ENCODE measurements around the gene PRODH. TPM values are rescaled to one million over a fixed set of nuclear protein-coding genes. Genes with fewer than 3 reads are reported as not detected.
A peak's percentile ranks its signal among the peaks of the same experiment; 100 is the strongest.
"Not testable (repeated sequence)": the region's sequence is repeated elsewhere in the genome, so short reads cannot be mapped to it uniquely, and the experiment has no call there.

PRODH gene
- total and polyA plus RNA-seq, 4 experiments from 2014 or later: 0.15 to 0.23 (median 0.22) TPM; not detected in 1

- Histone ChIP-seq H3K27ac (ENCODE audit: low read depth, low read length) (no peak overlapping the region), H3K4me3 (ENCODE audit: low read length in 2 of 2) (no peak overlapping the region), H3K27me3 (ENCODE audit: insufficient read depth, low read length) (peaks cover 7% of the 10 kb centered on the region), H3K9me3 (ENCODE audit: control insufficient read depth in 1 of 2, low read length in 2 of 2) (no peaks in the 10 kb centered on the region), H3K36me3 (ENCODE audit: insufficient read depth, low read length) (no peaks in the 10 kb centered on the region), H3K4me1 (ENCODE audit: insufficient read depth, low read length) (peaks cover 6% of the 10 kb centered on the region)
- H3K27me3 Mint-ChIP-seq: peaks cover 9% of the 10 kb centered on the region in 2 donors
- H3K4me1 Mint-ChIP-seq: peaks cover 0 to 5% (median under 1%) of the 10 kb centered on the region in 4 donors
- no peak for DNase-seq
- CTCF ChIA-PET (ENCODE audit: partially characterized antibody): no interaction called here
- peaks cover 0 to 1% (median 0%) of the 10 kb centered on the region in 8 donors for H3K9me3 Mint-ChIP-seq
- intact Hi-C loops (cut with micrococcal nuclease): no loop called here
- POLR2A ChIA-PET (ENCODE audit: partially characterized antibody): no interaction called here
- H3K4me3 Mint-ChIP-seq: peak overlapping the region in 1 of 8 donors; percentile 35
- no peak overlapping the region for H3K27ac Mint-ChIP-seq
- no peaks in the 10 kb centered on the region for H3K36me3 Mint-ChIP-seq
These were observed 30.7 kb upstream of the PRODH start for GRCh38 chr22:18966748-18967147.

GRCh38 chr22:18965526-18966421, 29.7 kb upstream of the PRODH start:
- H3K27ac ChIP-seq (ENCODE audit: low read depth, low read length): no peak overlapping the region
- H3K4me3 ChIP-seq (ENCODE audit: low read length in 2 of 2): no peak overlapping the region
- H3K27me3 Mint-ChIP-seq: peaks cover 7 to 8% of the 10 kb centered on the region in 2 donors
- H3K4me1 Mint-ChIP-seq: peaks cover 0 to 5% (median 0%) of the 10 kb centered on the region in 4 donors
- peaks cover 1% of the 10 kb centered on the region for H3K4me1 ChIP-seq (ENCODE audit: insufficient read depth, low read length)
- CTCF ChIA-PET (ENCODE audit: partially characterized antibody): no interaction called here
- no peaks in the 10 kb centered on the region for H3K36me3 Mint-ChIP-seq
- no peak overlapping the region for H3K4me3 Mint-ChIP-seq
- no peaks in the 10 kb centered on the region for H3K9me3 Mint-ChIP-seq
- no peaks in the 10 kb centered on the region for H3K36me3 ChIP-seq (ENCODE audit: insufficient read depth, low read length)
- intact Hi-C loops (cut with micrococcal nuclease): no loop called here
- POLR2A ChIA-PET (ENCODE audit: partially characterized antibody): no interaction called here
- no peak for DNase-seq
- peaks cover 2% of the 10 kb centered on the region for H3K27me3 ChIP-seq (ENCODE audit: insufficient read depth, low read length)
- no peak overlapping the region for H3K27ac Mint-ChIP-seq
- H3K9me3 ChIP-seq (ENCODE audit: control insufficient read depth in 1 of 2, low read length in 2 of 2): no peaks in the 10 kb centered on the region

GRCh38 chr22:18964501-18965265, 28.6 kb upstream of the PRODH start:
- H3K27ac ChIP-seq (ENCODE audit: low read depth, low read length); DNase-seq; H3K27me3 Mint-ChIP-seq; H3K9me3 Mint-ChIP-seq; H3K27me3 ChIP-seq (ENCODE audit: insufficient read depth, low read length); CTCF ChIA-PET (ENCODE audit: partially characterized antibody); H3K4me1 Mint-ChIP-seq; H3K27ac Mint-ChIP-seq; H3K36me3 Mint-ChIP-seq; H3K4me3 ChIP-seq (ENCODE audit: low read length in 2 of 2); H3K4me3 Mint-ChIP-seq; POLR2A ChIA-PET (ENCODE audit: partially characterized antibody); H3K36me3 ChIP-seq (ENCODE audit: insufficient read depth, low read length); H3K9me3 ChIP-seq (ENCODE audit: control insufficient read depth in 1 of 2, low read length in 2 of 2); intact Hi-C loops (cut with micrococcal nuclease); H3K4me1 ChIP-seq (ENCODE audit: insufficient read depth, low read length): not testable (repeated sequence)

DNA sequence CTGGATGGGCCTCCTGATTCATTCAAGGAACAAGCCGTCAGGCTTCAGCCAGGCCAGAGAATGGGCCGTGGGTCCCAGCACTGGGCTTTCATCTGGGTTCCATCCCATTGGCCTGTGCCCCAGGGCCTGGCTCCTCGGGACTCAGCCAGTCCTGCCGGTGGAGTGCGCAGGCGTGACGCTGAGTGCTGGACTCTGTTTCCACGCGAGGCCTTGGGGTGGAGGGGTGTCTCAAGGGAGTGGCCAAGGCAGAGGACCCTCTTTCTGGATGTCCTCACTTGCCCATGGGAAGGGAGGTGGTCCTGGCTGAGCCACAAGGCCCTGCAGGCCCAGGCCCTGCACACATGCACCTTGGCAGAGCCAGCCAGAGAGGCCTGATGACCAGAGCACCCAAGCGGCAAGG, 28.0 kb upstream of the PRODH start:
- CTCF ChIA-PET (ENCODE audit: partially characterized antibody); H3K27me3 Mint-ChIP-seq; H3K4me3 ChIP-seq (ENCODE audit: low read length in 2 of 2); intact Hi-C loops (cut with micrococcal nuclease); H3K27ac Mint-ChIP-seq; H3K36me3 ChIP-seq (ENCODE audit: insufficient read depth, low read length); H3K27me3 ChIP-seq (ENCODE audit: insufficient read depth, low read length); H3K4me1 ChIP-seq (ENCODE audit: insufficient read depth, low read length); H3K36me3 Mint-ChIP-seq; DNase-seq; H3K9me3 ChIP-seq (ENCODE audit: control insufficient read depth in 1 of 2, low read length in 2 of 2); H3K4me1 Mint-ChIP-seq; H3K9me3 Mint-ChIP-seq; H3K27ac ChIP-seq (ENCODE audit: low read depth, low read length); POLR2A ChIA-PET (ENCODE audit: partially characterized antibody): not testable (repeated sequence)
- peak overlapping the region in 1 of 8 donors; percentile 35 for H3K4me3 Mint-ChIP-seq

- H3K36me3 ChIP-seq (ENCODE audit: insufficient read depth, low read length): no peaks in the 10 kb centered on the region
- H3K27me3 ChIP-seq (ENCODE audit: insufficient read depth, low read length): no peaks in the 10 kb centered on the region
- H3K27ac ChIP-seq (ENCODE audit: low read depth, low read length): no peak overlapping the region
- Mint-ChIP-seq H3K9me3 (no peaks in the 10 kb centered on the region), H3K27ac (no peak overlapping the region), H3K36me3 (no peaks in the 10 kb centered on the region), H3K27me3 (peaks cover 0 to 7% of the 10 kb centered on the region in 2 donors), H3K4me1 (no peaks in the 10 kb centered on the region), H3K4me3 (no peak overlapping the region)
- intact Hi-C loops (cut with micrococcal nuclease): no loop called here
- H3K4me3 ChIP-seq (ENCODE audit: low read length in 2 of 2): no peak overlapping the region
- H3K4me1 ChIP-seq (ENCODE audit: insufficient read depth, low read length): no peaks in the 10 kb centered on the region
- POLR2A ChIA-PET (ENCODE audit: partially characterized antibody): no interaction called here
- H3K9me3 ChIP-seq (ENCODE audit: control insufficient read depth in 1 of 2, low read length in 2 of 2): no peaks in the 10 kb centered on the region
- CTCF ChIA-PET (ENCODE audit: partially characterized antibody): no interaction called here
- no peak for DNase-seq
These were observed 26.2 kb upstream of the PRODH start for GRCh38 chr22:18962308-18962635.

GRCh38 chr22:18961632-18962307, 25.7 kb upstream of the PRODH start:
- H3K36me3 Mint-ChIP-seq; CTCF ChIA-PET (ENCODE audit: partially characterized antibody); H3K9me3 Mint-ChIP-seq; H3K4me1 ChIP-seq (ENCODE audit: insufficient read depth, low read length); POLR2A ChIA-PET (ENCODE audit: partially characterized antibody); H3K36me3 ChIP-seq (ENCODE audit: insufficient read depth, low read length); H3K4me1 Mint-ChIP-seq; intact Hi-C loops (cut with micrococcal nuclease); DNase-seq; H3K27me3 Mint-ChIP-seq; H3K27me3 ChIP-seq (ENCODE audit: insufficient read depth, low read length); H3K27ac ChIP-seq (ENCODE audit: low read depth, low read length); H3K27ac Mint-ChIP-seq; H3K4me3 Mint-ChIP-seq; H3K9me3 ChIP-seq (ENCODE audit: control insufficient read depth in 1 of 2, low read length in 2 of 2); H3K4me3 ChIP-seq (ENCODE audit: low read length in 2 of 2): not testable (repeated sequence)

- H3K27ac Mint-ChIP-seq; H3K4me3 Mint-ChIP-seq; H3K9me3 ChIP-seq (ENCODE audit: control insufficient read depth in 1 of 2, low read length in 2 of 2); H3K4me3 ChIP-seq (ENCODE audit: low read length in 2 of 2); H3K4me1 ChIP-seq (ENCODE audit: insufficient read depth, low read length); H3K4me1 Mint-ChIP-seq; H3K36me3 Mint-ChIP-seq; intact Hi-C loops (cut with micrococcal nuclease); H3K27me3 ChIP-seq (ENCODE audit: insufficient read depth, low read length); H3K27me3 Mint-ChIP-seq; H3K9me3 Mint-ChIP-seq; POLR2A ChIA-PET (ENCODE audit: partially characterized antibody); DNase-seq; CTCF ChIA-PET (ENCODE audit: partially characterized antibody); H3K36me3 ChIP-seq (ENCODE audit: insufficient read depth, low read length); H3K27ac ChIP-seq (ENCODE audit: low read depth, low read length): not testable (repeated sequence)
These were observed 25.1 kb upstream of the PRODH start for GRCh38 chr22:18961201-18961600.
